Jurkat, Clone E6-1 (cell line): ENCODE data around the gene GNB1.
"Not testable (repeated sequence)": the region's sequence is repeated elsewhere in the genome, so short reads cannot be mapped to it uniquely, and the experiment has no call there.

Source experiments
- DNase-seq: peaks from one replicate; pipeline ENCODE4 v3.0.0-alpha.2; 2011; ENCODE audit warnings: low read depth, low spot score
- H3K4me3 ChIP-seq: 2 replicates; pipeline ENCODE4 v1.5.1; 2011; ENCODE audit warnings: mild to moderate bottlenecking, low read length, control low read depth, moderate library complexity

The GNB1 gene

GRCh38 chr1:1894354-1895059 lies 3.6 kb upstream of the GNB1 start:
- no peak for DNase-seq
- H3K4me3 ChIP-seq: no peak overlapping the region

- H3K4me3 ChIP-seq: no peak overlapping the region
- no peak for DNase-seq
Observed at GRCh38 chr1:1893997-1894353, 3.1 kb upstream of the GNB1 start.

- H3K4me3 ChIP-seq: no peak overlapping the region
- DNase-seq: no peak
Observed at GRCh38 chr1:1893291-1893985, 2.6 kb upstream of the GNB1 start.

GRCh38 chr1:1892763-1893120 lies 1.9 kb upstream of the GNB1 start:
- H3K4me3 ChIP-seq: no peak overlapping the region

GRCh38 chr1:1892079-1892762 lies 1.3 kb upstream of the GNB1 start:
- peak overlapping the region; percentile 69 for H3K4me3 ChIP-seq
- DNase-seq: no peak

More at GRCh38 chr1:1892763-1893120, 1.9 kb upstream of the GNB1 start:
- no peak for DNase-seq

- peak overlapping the region; percentile 69 for H3K4me3 ChIP-seq
- peak; percentile 54 for DNase-seq
Observed at GRCh38 chr1:1891349-1892078, 627 bp upstream of the GNB1 start.

- DNase-seq: no peak
- H3K4me3 ChIP-seq: peak overlapping the region; percentile 78
Observed at GRCh38 chr1:1889847-1890505, 911 bp downstream of the GNB1 start.

- no peak for DNase-seq
- peak overlapping the region; percentile 78 for H3K4me3 ChIP-seq
Observed at GRCh38 chr1:1889090-1889750, 1.7 kb downstream of the GNB1 start.

- DNase-seq: not testable (repeated sequence)
Observed at GRCh38 chr1:1883890-1884289, 7.0 kb downstream of the GNB1 start.

GRCh38 chr1:1883092-1883873 lies 7.6 kb downstream of the GNB1 start:
- no peak for DNase-seq
- no peak overlapping the region for H3K4me3 ChIP-seq

More at GRCh38 chr1:1883890-1884289, 7.0 kb downstream of the GNB1 start:
- H3K4me3 ChIP-seq: not testable (repeated sequence)

GRCh38 chr1:1881727-1882126 lies 9.2 kb downstream of the GNB1 start:
- no peak overlapping the region for H3K4me3 ChIP-seq
- DNase-seq: no peak

GRCh38 chr1:1880617-1881312 lies 10.1 kb downstream of the GNB1 start:
- H3K4me3 ChIP-seq: no peak overlapping the region
- DNase-seq: no peak

- no peak for DNase-seq
- H3K4me3 ChIP-seq: no peak overlapping the region
Observed at GRCh38 chr1:1879942-1880341, 10.9 kb downstream of the GNB1 start.

- no peak for DNase-seq
- H3K4me3 ChIP-seq: no peak overlapping the region
Observed at GRCh38 chr1:1877865-1878436, 12.9 kb downstream of the GNB1 start.

GRCh38 chr1:1876335-1876930 lies 14.5 kb downstream of the GNB1 start:
- no peak overlapping the region for H3K4me3 ChIP-seq
- no peak for DNase-seq

- no peak for DNase-seq
- no peak overlapping the region for H3K4me3 ChIP-seq
Observed at GRCh38 chr1:1875932-1876331, 15.0 kb downstream of the GNB1 start.

- DNase-seq: no peak
- no peak overlapping the region for H3K4me3 ChIP-seq
Observed at GRCh38 chr1:1874901-1875300, 16.0 kb downstream of the GNB1 start.
